Stimulated activated naive CD8-positive, alpha-beta T cell treated with anti-CD3 and anti-CD28 coated beads, Interleukin-15, amount 100 ng/mL, for 72 hours (primary cell): ENCODE data around the gene TNS1.
A peak's percentile ranks its signal among the peaks of the same experiment; 100 is the strongest.

Experiments
- ATAC-seq: fragments of 150-1000 bp; cut with Tn5 transposase; 2 replicates; pipeline ENCODE4 v1.10.0; 2021; ENCODE audit warnings: mild to moderate bottlenecking, moderate library complexity
- DNase-seq, 2 donors: peaks; one replicate each; pipeline ENCODE4 v3.0.0; 2021 to 2022
- H3K27ac Mint-ChIP-seq, 2 donors: one replicate each; pipeline ENCODE4 v1.8.0; 2022; ENCODE audit warnings: mild to moderate bottlenecking in 2 of 2, mixed read lengths in 2 of 2, moderate library complexity in 2 of 2
- H3K27me3 Mint-ChIP-seq: one replicate; pipeline ENCODE4 v1.8.0; 2022; ENCODE audit warnings: mixed read lengths
- H3K4me1 Mint-ChIP-seq: one replicate; pipeline ENCODE4 v1.8.0; 2022; ENCODE audit warnings: mild to moderate bottlenecking, mixed read lengths
- H3K4me3 Mint-ChIP-seq, 2 donors: one replicate each; pipeline ENCODE4 v1.8.0; 2022; ENCODE audit warnings: mild to moderate bottlenecking in 2 of 2, mixed read lengths in 2 of 2, moderate library complexity in 1 of 2
- H3K9me3 Mint-ChIP-seq, 2 donors: one replicate each; pipeline ENCODE4 v1.8.0; 2022; ENCODE audit warnings: mixed read lengths in 2 of 2

The TNS1 gene

GRCh38 chr2:217877866-217878265, 124.9 kb downstream of the TNS1 start:
- Mint-ChIP-seq H3K27me3 (no peaks in the 10 kb centered on the region), H3K4me1 (no peaks in the 10 kb centered on the region), H3K4me3 (no peak overlapping the region), H3K9me3 (no peaks in the 10 kb centered on the region), H3K27ac (no peak overlapping the region)
- DNase-seq, result no peak
- ATAC-seq, result no peak

GRCh38 chr2:217876253-217876570, 126.6 kb downstream of the TNS1 start:
- H3K27ac Mint-ChIP-seq, result no peak overlapping the region
- H3K27me3 Mint-ChIP-seq, result no peaks in the 10 kb centered on the region
- ATAC-seq (no peak), DNase-seq (no peak)
- H3K4me3 Mint-ChIP-seq, result no peak overlapping the region
- H3K9me3 Mint-ChIP-seq, result no peaks in the 10 kb centered on the region
- H3K4me1 Mint-ChIP-seq, result no peaks in the 10 kb centered on the region

DNA sequence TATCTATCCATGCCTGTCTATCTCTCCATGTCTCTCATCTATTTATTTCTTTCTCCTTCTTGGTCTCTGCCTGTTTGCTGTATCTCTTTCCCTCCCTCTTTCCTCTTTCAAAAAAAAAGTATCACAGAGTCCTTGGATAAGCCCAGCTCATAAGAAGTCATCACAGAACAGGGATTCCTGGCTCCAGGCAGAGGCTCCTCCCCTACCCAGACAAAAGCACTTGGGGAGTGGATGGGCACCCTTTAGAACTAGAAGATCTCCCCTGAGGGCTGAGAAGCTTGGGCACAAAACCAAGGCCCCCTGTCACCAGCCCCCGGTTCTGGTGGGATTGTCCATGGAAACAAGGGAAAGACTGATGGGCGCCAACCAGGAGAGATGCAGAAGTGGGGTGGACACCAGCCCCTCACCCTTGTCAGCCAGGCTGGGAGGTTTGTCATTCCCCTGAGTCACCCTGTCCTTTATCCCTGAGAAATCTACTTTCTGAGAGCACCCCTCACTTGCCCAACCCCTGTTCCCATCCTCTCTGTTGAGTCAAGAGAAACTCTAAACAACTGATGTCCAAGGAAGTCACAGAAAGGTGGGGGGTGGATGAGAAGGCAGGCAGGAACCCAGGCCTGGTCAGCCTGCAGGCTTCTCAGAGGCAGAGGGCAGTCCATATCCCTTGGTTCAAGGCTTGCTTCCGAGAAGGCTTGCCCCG, 127.1 kb downstream of the TNS1 start:
- DNase-seq (no peak), ATAC-seq (no peak)
- no peak overlapping the region for H3K27ac Mint-ChIP-seq
- H3K4me3 Mint-ChIP-seq, result no peak overlapping the region
- no peaks in the 10 kb centered on the region for H3K4me1 Mint-ChIP-seq
- no peaks in the 10 kb centered on the region for H3K9me3 Mint-ChIP-seq
- H3K27me3 Mint-ChIP-seq, result no peaks in the 10 kb centered on the region

DNA sequence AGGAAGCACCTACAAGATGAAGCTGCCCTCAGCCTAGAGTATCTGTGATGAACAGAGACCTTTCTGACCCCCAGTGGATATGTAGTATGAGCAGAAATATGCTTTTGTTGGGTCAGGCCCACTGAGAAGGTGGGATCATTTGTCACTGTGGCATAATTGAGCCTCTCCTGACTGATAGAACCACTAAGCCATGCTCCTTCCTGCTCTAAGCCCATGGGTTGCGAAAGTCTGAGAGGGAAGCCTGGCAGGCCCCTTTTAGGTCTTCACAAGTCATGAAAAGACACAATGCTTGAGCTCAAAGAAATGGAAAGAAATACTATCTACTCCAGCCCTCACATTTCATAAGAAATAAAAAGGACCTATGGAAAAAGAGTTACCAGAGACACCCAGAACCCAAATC, 127.7 kb downstream of the TNS1 start:
- Mint-ChIP-seq H3K4me1 (no peaks in the 10 kb centered on the region), H3K4me3 (no peak overlapping the region), H3K9me3 (no peaks in the 10 kb centered on the region), H3K27ac (no peak overlapping the region), H3K27me3 (no peaks in the 10 kb centered on the region)
- ATAC-seq, result no peak
- DNase-seq, result no peak

GRCh38 chr2:217873371-217873770, 129.4 kb downstream of the TNS1 start:
- no peaks in the 10 kb centered on the region for H3K9me3 Mint-ChIP-seq
- no peaks in the 10 kb centered on the region for H3K4me1 Mint-ChIP-seq
- ATAC-seq, result no peak
- no peak for DNase-seq
- no peaks in the 10 kb centered on the region for H3K27me3 Mint-ChIP-seq
- H3K27ac Mint-ChIP-seq, result peak overlapping the region in 1 of 2 donors; percentile 79
- H3K4me3 Mint-ChIP-seq, result no peak overlapping the region

- H3K4me1 Mint-ChIP-seq, result no peaks in the 10 kb centered on the region
- H3K27ac Mint-ChIP-seq, result no peak overlapping the region
- no peaks in the 10 kb centered on the region for H3K9me3 Mint-ChIP-seq
- DNase-seq (no peak), ATAC-seq (no peak)
- no peaks in the 10 kb centered on the region for H3K27me3 Mint-ChIP-seq
- no peak overlapping the region for H3K4me3 Mint-ChIP-seq
Measured at GRCh38 chr2:217872319-217872718, 130.5 kb downstream of the TNS1 start.

DNA sequence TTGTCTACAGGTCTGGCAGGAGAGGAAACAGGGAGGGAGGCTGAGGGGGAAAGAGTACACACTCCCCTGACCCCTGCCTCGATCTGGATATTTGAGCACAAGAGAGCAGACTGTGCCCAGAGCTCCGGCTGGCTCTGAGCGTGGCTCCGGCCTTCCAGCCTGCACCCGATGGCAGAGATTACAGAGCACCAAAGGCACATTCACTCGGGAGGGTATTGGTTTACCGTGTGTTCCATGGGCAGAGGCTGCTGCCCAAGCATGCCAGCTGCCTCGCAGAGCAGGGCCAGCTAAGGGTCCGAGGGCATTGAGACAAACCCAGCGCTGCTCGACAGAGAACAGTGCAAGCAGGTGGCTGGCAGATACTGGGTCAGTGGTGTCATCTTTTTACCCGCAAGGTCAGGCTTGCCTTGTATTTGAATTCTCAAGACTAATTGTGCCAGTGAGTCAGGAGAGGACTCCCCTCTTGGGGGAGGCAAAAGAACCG, 132.2 kb downstream of the TNS1 start:
- DNase-seq (no peak), ATAC-seq (no peak)
- Mint-ChIP-seq H3K4me3 (no peak overlapping the region), H3K27me3 (no peaks in the 10 kb centered on the region), H3K9me3 (no peaks in the 10 kb centered on the region), H3K4me1 (no peaks in the 10 kb centered on the region), H3K27ac (peak overlapping the region in 1 of 2 donors; percentile 31)

DNA sequence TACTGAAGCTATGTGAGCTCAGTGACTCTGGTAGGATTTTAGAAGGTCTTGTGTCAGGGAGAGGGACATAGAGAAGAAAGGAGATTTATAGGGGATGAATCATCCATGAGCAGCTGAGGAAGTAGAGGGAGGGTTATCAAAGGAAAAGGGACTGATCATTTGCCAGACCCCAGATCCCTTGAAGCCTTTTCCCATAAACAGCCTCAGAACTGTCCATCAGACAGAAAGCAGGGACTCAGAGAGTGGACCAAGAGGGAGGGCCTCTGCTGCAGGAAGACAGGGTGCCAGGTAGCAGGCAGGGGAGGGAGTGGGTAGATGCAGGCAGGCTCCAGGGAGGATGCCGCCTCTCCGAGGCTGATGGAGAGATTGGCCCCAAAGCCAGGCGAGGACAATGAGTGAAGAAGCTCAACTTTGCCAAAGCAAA, 133.9 kb downstream of the TNS1 start:
- H3K27ac Mint-ChIP-seq, result no peak overlapping the region
- ATAC-seq (no peak), DNase-seq (no peak)
- H3K9me3 Mint-ChIP-seq, result no peaks in the 10 kb centered on the region
- no peak overlapping the region for H3K4me3 Mint-ChIP-seq
- H3K4me1 Mint-ChIP-seq, result no peaks in the 10 kb centered on the region
- H3K27me3 Mint-ChIP-seq, result no peaks in the 10 kb centered on the region

- H3K9me3 Mint-ChIP-seq, result no peaks in the 10 kb centered on the region
- H3K27ac Mint-ChIP-seq, result no peak overlapping the region
- no peaks in the 10 kb centered on the region for H3K27me3 Mint-ChIP-seq
- no peaks in the 10 kb centered on the region for H3K4me1 Mint-ChIP-seq
- DNase-seq, result no peak
- no peak overlapping the region for H3K4me3 Mint-ChIP-seq
- ATAC-seq, result no peak
Measured at GRCh38 chr2:217868265-217868892, 134.4 kb downstream of the TNS1 start.

GRCh38 chr2:217866457-217866856, 136.3 kb downstream of the TNS1 start:
- DNase-seq (no peak), ATAC-seq (no peak)
- Mint-ChIP-seq H3K27me3 (no peaks in the 10 kb centered on the region), H3K4me3 (no peak overlapping the region), H3K4me1 (no peaks in the 10 kb centered on the region), H3K9me3 (no peaks in the 10 kb centered on the region), H3K27ac (no peak overlapping the region)

DNA sequence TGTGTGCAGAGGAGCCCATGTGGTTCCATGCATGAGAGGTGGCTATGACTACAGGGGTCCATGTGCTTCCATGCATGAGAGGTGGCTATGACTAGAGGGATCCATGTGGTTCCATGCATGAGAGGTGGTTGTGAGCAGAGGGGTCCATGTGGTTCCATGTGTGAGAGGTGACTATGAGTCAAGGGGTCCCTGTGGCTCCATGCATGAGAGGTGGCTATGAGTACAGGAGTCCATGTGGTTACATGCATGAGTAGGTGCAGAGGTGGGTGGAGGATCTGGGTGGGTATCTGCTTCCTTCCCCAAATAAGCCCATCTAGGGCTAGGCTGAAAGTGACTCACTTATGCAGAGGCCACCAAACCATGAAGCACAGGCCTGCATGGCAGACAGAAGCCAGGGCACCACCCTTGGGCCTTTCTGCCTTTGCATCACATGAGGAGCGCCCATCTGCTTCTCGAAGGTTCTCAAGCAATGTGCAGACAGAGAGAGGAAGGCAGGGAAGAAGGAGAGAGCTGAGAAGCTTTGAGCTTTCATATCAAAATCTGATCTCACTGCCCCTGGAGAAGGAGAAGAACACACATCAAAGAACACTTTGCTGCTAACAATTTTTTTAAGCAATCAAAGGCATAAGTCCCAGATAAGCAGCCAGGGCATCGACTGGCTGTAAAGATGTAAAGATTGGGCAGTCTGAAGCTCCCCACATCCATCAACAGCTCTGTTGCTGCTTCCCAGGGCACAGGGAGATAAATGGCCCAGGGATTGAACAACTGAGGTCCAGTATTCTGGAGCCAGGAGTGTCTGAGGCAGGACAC, 137.6 kb downstream of the TNS1 start:
- no peak overlapping the region for H3K4me3 Mint-ChIP-seq
- H3K27ac Mint-ChIP-seq, result peak overlapping the region in 1 of 2 donors; percentile 43
- peak; percentile 68 for ATAC-seq
- H3K4me1 Mint-ChIP-seq, result no peaks in the 10 kb centered on the region
- H3K27me3 Mint-ChIP-seq, result no peaks in the 10 kb centered on the region
- DNase-seq, result no peak
- no peaks in the 10 kb centered on the region for H3K9me3 Mint-ChIP-seq

DNA sequence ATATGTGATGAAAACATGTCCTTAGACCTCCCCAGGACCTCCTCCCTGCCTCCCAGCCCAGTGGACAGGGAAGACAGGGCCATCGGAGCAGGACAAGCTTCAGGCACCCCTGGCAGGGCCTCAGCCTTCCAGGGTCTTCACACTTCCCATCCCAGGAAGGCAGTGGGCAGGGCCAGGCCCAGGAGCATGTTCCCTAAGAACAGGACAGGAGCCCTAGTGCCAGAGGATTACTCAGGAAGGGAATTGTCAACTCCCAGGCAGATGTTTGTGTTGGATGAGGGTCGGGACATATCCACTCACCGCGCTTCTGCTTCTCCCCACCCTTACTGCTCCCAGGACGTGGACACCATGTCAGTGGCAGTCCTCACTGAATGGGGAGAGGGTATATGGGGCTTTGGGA, 138.9 kb downstream of the TNS1 start:
- Mint-ChIP-seq H3K9me3 (no peaks in the 10 kb centered on the region), H3K4me3 (no peak overlapping the region), H3K4me1 (no peaks in the 10 kb centered on the region), H3K27ac (no peak overlapping the region), H3K27me3 (no peaks in the 10 kb centered on the region)
- no peak for DNase-seq
- ATAC-seq, result no peak

DNA sequence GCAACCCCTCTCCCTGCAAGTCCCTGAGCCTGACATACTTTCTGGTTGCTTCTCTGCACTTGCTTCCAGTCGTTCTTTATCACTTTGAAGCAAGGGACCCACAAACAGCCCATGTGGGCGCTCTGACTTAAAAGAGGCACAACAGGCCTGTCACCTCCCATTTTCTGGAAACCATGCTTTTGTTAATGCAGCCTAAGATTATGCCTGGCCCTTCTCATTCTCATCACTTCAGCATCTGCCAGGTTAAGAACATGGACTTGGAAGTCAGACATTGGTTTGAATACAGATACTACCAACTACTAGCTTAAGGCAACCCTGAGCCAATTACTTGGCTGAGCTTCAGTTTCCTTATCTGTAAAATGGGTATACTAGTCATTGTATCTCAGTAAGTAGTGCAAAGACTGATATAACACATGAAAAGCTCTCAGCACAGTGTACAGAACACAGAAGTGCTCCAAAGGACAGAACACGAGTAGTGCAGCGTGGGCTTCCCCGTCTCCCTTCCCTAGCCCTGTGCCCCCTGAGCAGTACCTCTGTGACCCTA, 141.4 kb downstream of the TNS1 start:
- Mint-ChIP-seq H3K4me3 (no peak overlapping the region), H3K27me3 (no peaks in the 10 kb centered on the region), H3K27ac (no peak overlapping the region), H3K9me3 (no peaks in the 10 kb centered on the region), H3K4me1 (no peaks in the 10 kb centered on the region)
- DNase-seq (no peak), ATAC-seq (no peak)

DNA sequence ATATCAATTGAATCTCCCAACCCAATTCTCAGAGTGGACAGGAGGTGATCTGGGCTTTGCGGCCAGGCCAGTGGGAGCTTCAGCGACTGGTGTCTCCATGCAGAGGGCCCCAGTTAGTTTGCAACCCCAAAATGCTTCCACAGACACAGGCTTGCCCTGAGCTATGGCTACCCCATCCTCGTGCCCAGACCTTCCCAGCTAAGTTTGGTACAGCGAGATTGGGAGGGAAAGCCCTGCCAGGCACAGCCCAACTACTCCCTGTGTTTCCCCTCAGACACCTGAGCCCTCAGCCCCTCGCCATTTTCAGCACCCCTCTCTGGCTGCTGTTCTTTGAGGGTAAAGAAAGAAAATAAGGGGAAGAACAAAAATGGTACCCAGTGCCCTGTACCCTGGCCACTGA, 142.9 kb downstream of the TNS1 start:
- no peaks in the 10 kb centered on the region for H3K9me3 Mint-ChIP-seq

GRCh38 chr2:217858519-217859491, 144.0 kb downstream of the TNS1 start:
- Mint-ChIP-seq H3K4me1 (no peaks in the 10 kb centered on the region), H3K4me3 (no peak overlapping the region), H3K9me3 (no peaks in the 10 kb centered on the region), H3K27me3 (no peaks in the 10 kb centered on the region), H3K27ac (no peak overlapping the region)
- ATAC-seq (no peak), DNase-seq (no peak)

More for the DNA sequence above, 142.9 kb downstream of the TNS1 start:
- no peak overlapping the region for H3K4me3 Mint-ChIP-seq
- no peak for ATAC-seq
- H3K4me1 Mint-ChIP-seq, result no peaks in the 10 kb centered on the region
- H3K27me3 Mint-ChIP-seq, result no peaks in the 10 kb centered on the region
- no peak for DNase-seq
- peak overlapping the region in 1 of 2 donors; percentile 43 for H3K27ac Mint-ChIP-seq
